A673 (cell line): ENCODE data around the gene RETREG2. TPM values are rescaled to one million over a fixed set of nuclear protein-coding genes. Genes with fewer than 3 reads are reported as not detected.
A peak's percentile ranks its signal among the peaks of the same experiment; 100 is the strongest.

Experiments
- BruUV-seq: library from RNA; stranded (reverse); fragments of 400-500 nt; replicated peaks from 2 replicates; lab custom pipeline; 2021; lab: Mats Ljungman, UMichigan
- CTCF ChIA-PET: fragments of 300-600 bp; sonication (Branson Sonifier 250); formaldehyde crosslinking; loops from one replicate; lab custom pipeline; 2022; ENCODE audit warnings: antibody characterized with exemption; lab: Charles Lee
- POLR2A ChIA-PET: fragments of 300-600 bp; sonication (Branson Sonifier 250); formaldehyde crosslinking; loops from one replicate; lab custom pipeline; 2022; ENCODE audit warnings: antibody characterized with exemption; ENCODE audit not compliant: low non-redundant PET; lab: Charles Lee
- DNase-seq: peaks from one replicate; pipeline ENCODE4 v3.0.0-alpha.2; 2015; ENCODE audit warnings: low spot score
- H3K27ac ChIP-seq: fragments of 200-600 bp; sonication (generic); 2 replicates; pipeline ENCODE4 v1.5.1; 2016; ENCODE audit warnings: mixed run types, low read depth, mild to moderate bottlenecking, mixed read lengths, antibody characterized with exemption, low read length; ENCODE audit not compliant: poor library complexity, severe bottlenecking
- H3K27me3 ChIP-seq: fragments of 200-600 bp; sonication (generic); replicated peaks from 2 replicates; pipeline ENCODE4 v1.6.1; 2017; ENCODE audit warnings: mixed run types, low read depth, mild to moderate bottlenecking, mixed read lengths, antibody characterized with exemption, low read length; ENCODE audit not compliant: insufficient read depth, poor library complexity
- H3K36me3 ChIP-seq: fragments of 200-600 bp; sonication (generic); 2 replicates; pipeline ENCODE4 v1.6.1; 2016; ENCODE audit warnings: mixed run types, mild to moderate bottlenecking, mixed read lengths, antibody characterized with exemption, low read length; ENCODE audit not compliant: insufficient read depth, poor library complexity, severe bottlenecking
- H3K4me1 ChIP-seq: fragments of 200-600 bp; sonication (generic); 2 replicates; pipeline ENCODE4 v1.6.1; 2017; ENCODE audit warnings: mixed run types, mild to moderate bottlenecking, mixed read lengths, antibody characterized with exemption, low read length; ENCODE audit not compliant: insufficient read depth, poor library complexity, severe bottlenecking
- H3K4me3 ChIP-seq: fragments of 200-600 bp; sonication (generic); 2 replicates; pipeline ENCODE4 v1.5.1; 2016; ENCODE audit warnings: low read depth, mixed run types, mild to moderate bottlenecking, mixed read lengths, low read length; ENCODE audit not compliant: poor library complexity, severe bottlenecking
- H3K9me3 ChIP-seq: fragments of 200-600 bp; sonication (generic); 2 replicates; pipeline ENCODE4 v1.6.1; 2016; ENCODE audit warnings: mixed run types, low read depth, mild to moderate bottlenecking, mixed read lengths, antibody characterized with exemption, low read length; ENCODE audit not compliant: poor library complexity, severe bottlenecking
- EZH2 ChIP-seq: fragments of 200-600 bp; sonication (generic); IDR thresholded peaks from 2 replicates; pipeline ENCODE4 v1.6.1; 2017; ENCODE audit warnings: borderline replicate concordance, low read depth, mild to moderate bottlenecking, mixed read lengths, antibody characterized with exemption, low read length; ENCODE audit not compliant: poor library complexity, severe bottlenecking
- intact Hi-C: fragments of 100-400 bp; cut with micrococcal nuclease; formaldehyde crosslinking; loops from one replicate; pipeline ENCODE4 v1.10.0; 2022; ENCODE audit not compliant: unreplicated experiment
- total RNA-seq: library from RNA; stranded (reverse); gene quantifications from 2 replicates; pipeline ENCODE4 v1.2.3, GENCODE V29; 2021
- TF ChIP-seq, protein P1 (sequence below): fragments of 300-800, 200-600 bp; sonication (generic); conservative IDR thresholded peaks from 2 replicates; pipeline ENCODE4 v1.5.1; 2017; ENCODE audit warnings: low read depth, mild to moderate bottlenecking, antibody characterized with exemption, low read length, moderate library complexity, mixed read lengths

Gene RETREG2
- total RNA-seq, 1 experiment from 2014 or later = 59.0 TPM

DNA sequence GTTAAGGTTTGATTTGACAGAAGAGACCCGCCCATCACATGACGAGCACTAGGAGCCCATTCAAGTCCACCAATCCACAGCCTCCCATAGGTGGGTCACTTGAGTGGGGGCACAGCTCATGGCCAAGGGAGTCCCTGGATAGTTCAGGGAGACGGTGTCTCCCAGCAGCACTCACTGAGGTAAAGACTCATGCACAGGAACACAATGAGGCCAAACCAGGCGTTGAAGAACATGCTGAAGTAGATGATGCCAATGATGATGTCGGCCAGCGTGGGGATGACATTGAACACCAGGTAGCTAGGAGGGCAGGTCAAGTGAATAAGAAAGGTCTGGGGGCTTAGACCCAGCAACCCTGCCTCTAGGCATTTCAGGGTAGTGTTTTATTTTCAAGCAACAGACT, 36.7 kb downstream of the RETREG2 start:
- POLR2A ChIA-PET = no interaction called here
- no peak for TF ChIP-seq EZH2
- TF ChIP-seq, protein P1, sequence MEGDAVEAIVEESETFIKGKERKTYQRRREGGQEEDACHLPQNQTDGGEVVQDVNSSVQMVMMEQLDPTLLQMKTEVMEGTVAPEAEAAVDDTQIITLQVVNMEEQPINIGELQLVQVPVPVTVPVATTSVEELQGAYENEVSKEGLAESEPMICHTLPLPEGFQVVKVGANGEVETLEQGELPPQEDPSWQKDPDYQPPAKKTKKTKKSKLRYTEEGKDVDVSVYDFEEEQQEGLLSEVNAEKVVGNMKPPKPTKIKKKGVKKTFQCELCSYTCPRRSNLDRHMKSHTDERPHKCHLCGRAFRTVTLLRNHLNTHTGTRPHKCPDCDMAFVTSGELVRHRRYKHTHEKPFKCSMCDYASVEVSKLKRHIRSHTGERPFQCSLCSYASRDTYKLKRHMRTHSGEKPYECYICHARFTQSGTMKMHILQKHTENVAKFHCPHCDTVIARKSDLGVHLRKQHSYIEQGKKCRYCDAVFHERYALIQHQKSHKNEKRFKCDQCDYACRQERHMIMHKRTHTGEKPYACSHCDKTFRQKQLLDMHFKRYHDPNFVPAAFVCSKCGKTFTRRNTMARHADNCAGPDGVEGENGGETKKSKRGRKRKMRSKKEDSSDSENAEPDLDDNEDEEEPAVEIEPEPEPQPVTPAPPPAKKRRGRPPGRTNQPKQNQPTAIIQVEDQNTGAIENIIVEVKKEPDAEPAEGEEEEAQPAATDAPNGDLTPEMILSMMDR = no peak
- no TSS peak for BruUV-seq

GRCh38 chr2:219215871-219216534, 37.9 kb downstream of the RETREG2 start:
- intact Hi-C loops = loop anchor here (5.0 kb wide), 1 partner anchor 39 kb away; the partner anchor contains the start of genes CNPPD1 and RETREG2
- ChIA-PET CTCF (no interaction called here), POLR2A (no interaction called here)
- Histone ChIP-seq H3K4me3 (peak overlapping the region; percentile 66), H3K9me3 (no peaks in the 10 kb centered on the region), H3K27me3 (no peaks in the 10 kb centered on the region), H3K27ac (peak overlapping the region; percentile 91), H3K4me1 (peaks cover 23% of the 10 kb centered on the region), H3K36me3 (peaks cover 63% of the 10 kb centered on the region)
- BruUV-seq = no TSS peak
- TF ChIP-seq, protein P1 = no peak
- TF ChIP-seq EZH2 = no peak
- no peak for DNase-seq

More for the DNA sequence above, 36.7 kb downstream of the RETREG2 start:
- Histone ChIP-seq H3K27me3 (no peaks in the 10 kb centered on the region), H3K4me3 (no peak overlapping the region), H3K9me3 (no peaks in the 10 kb centered on the region), H3K4me1 (peaks cover 23% of the 10 kb centered on the region), H3K27ac (no peak overlapping the region), H3K36me3 (peaks cover 63% of the 10 kb centered on the region)
- intact Hi-C loops = loop anchor here (5.0 kb wide), 1 partner anchor 37 kb away; the partner anchor contains the start of genes CNPPD1 and RETREG2
- CTCF ChIA-PET = no interaction called here
- no peak for DNase-seq

DNA sequence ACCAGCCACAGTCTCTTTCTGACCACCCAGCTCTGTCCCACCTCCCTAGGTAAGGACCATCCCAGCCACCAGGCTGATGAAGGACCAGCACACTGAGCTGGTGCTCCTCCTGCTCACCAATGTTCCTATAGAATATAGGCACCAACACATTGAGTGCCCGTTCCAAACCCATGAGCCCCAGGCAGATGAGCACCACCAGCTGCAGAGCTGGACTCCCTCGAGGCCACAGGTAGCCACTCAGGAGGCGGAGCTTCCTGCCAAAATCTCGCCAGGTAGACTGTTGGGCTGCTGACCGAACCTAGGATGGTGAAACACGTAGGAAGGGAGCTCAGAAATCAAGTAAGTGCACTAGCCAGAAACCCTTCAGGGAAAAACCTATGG, 38.5 kb downstream of the RETREG2 start:
- ChIA-PET CTCF (no interaction called here), POLR2A (interaction anchor here (0.8 kb wide), 1 partner anchor 16 kb away, joined by 5 read pairs; no protein-coding TSS in a partner anchor)
- no peak for DNase-seq
- Histone ChIP-seq H3K4me3 (peak overlapping the region; percentile 66), H3K27me3 (no peaks in the 10 kb centered on the region), H3K4me1 (peaks cover 23% of the 10 kb centered on the region), H3K27ac (peak overlapping the region; percentile 91), H3K36me3 (peaks cover 64% of the 10 kb centered on the region), H3K9me3 (no peaks in the 10 kb centered on the region)
- intact Hi-C loops = loop anchor here (5.0 kb wide), 1 partner anchor 39 kb away; the partner anchor contains the start of genes CNPPD1 and RETREG2
- TF ChIP-seq, protein P1 = no peak
- TF ChIP-seq EZH2 = no peak
- no TSS peak for BruUV-seq
